HL-60 (cell line): ENCODE data around the gene DDX5.

ENCODE experiments used
- CTCF ChIP-seq: IDR thresholded peaks from one replicate; pipeline ENCODE4 v1.5.1; 2011; ENCODE audit warnings: low read length, control low read depth, inconsistent platforms; ENCODE audit not compliant: insufficient read depth
- REST ChIP-seq: IDR thresholded peaks from 2 replicates; pipeline ENCODE4 v1.6.1; 2012; ENCODE audit warnings: low read depth; ENCODE audit not compliant: insufficient replicate concordance

GRCh38 chr17:64540118-64540776 lies 34.2 kb upstream of the DDX5 start:
- TF ChIP-seq REST (no peak), CTCF (no peak)
